Measurements from ENCODE around the gene PREX1. TPM values are rescaled to one million over a fixed set of nuclear protein-coding genes. Genes with fewer than 3 reads are reported as not detected.

The PREX1 gene
- total and polyA plus RNA-seq, 2 experiments from 2014 or later: 2.4 to 10.3 TPM

DNA sequence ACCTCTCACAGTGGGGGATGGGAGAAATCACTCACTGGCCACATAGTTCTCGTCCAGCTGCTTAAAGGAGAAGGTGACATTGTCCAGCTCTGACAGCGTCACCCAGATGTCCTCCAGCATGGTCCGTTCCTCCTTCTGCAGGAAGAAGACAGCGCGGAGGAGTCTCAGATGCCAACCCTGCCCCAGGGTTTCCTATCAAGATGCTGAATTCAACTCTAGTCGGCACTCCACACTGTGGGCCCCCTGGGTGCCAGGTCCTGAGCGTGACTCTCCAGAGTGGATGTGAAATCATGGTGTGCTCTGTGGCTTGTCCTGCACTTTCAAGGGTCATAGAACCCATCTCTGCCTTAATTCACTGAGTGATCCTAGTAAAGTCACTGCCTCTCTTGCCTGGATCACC lies 193.2 kb downstream of the PREX1 start (continued):
- TF ChIP-seq REST (IDR thresholded peaks at IDR 0.05; ENCODE audit: unreplicated experiment) (no peak), EZH2 (IDR thresholded peaks at IDR 0.05; ENCODE audit: low read depth, unreplicated experiment) (no peak), CTCF (conservative IDR thresholded peaks at IDR 0.05; ENCODE audit: low read depth in 2 of 2) (no peak), CREB1 (CRISPR knock-in tag; IDR thresholded peaks at IDR 0.05; ENCODE audit: low read depth) (no peak), ZNF331 (CRISPR knock-in tag; IDR thresholded peaks at IDR 0.05; ENCODE audit: low read depth) (no peak)

DNA sequence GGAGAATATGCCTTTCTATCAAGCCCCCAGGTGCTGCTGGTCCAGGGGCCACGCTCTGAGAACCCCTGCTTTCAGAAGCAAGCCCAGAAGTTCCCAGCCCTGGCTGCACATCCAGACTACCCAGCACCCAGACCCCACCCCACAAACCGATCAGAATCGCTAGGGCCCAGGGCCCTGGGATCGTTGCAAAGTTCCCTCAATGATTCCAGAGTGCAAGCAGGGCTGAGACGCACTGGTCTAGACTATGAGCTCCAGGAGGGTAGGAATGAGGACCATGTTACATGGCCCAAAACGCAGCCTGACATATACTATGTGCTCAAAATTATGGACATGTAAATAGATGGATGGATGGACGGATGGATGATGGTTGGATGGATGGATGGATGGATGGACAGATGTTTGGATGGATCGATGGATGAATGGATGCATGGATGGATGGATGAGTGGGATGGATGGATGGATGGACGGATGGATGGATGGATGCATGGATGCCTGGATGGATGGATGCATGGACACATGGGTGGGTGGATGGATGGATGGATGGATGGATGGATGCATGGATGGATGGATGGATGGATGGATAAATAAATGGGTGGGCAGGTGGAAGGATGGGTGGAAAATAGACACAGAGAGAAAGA lies 194.1 kb downstream of the PREX1 start:
- Mint-ChIP-seq H3K27me3 (ENCODE audit: insufficient read depth, low read depth, poor library complexity) (peaks cover 9% of the 10 kb centered on the region), H3K36me3 (ENCODE audit: low read depth) (no peaks in the 10 kb centered on the region), H3K4me1 (peaks cover 5% of the 10 kb centered on the region; the same call in 2 of the 3 replicates), H3K27ac (no peak overlapping the region), H3K9me3 (no peaks in the 10 kb centered on the region), H3K4me3 (no peak overlapping the region)
- no peaks in the 10 kb centered on the region for H3K27me3 ChIP-seq (ENCODE audit: insufficient read depth)
- H3K4me2 ChIP-seq: no peak overlapping the region
- DNase-seq (ENCODE audit: low spot score) (no peak), ATAC-seq (no peak)
- no peak overlapping the region for H3K4me3 ChIP-seq
- no peak overlapping the region for H3K27ac ChIP-seq (ENCODE audit: low read depth)
- no peak overlapping the region for H2AFZ ChIP-seq
- H3K79me2 ChIP-seq (replicated peaks; ENCODE audit: insufficient read depth): no peaks in the 10 kb centered on the region
- no peaks in the 10 kb centered on the region for H3K4me1 ChIP-seq (ENCODE audit: insufficient read depth)
- no peaks in the 10 kb centered on the region for H4K20me1 ChIP-seq (replicated peaks; ENCODE audit: insufficient read depth)
- H3F3A ChIP-seq (replicated peaks; ENCODE audit: low read depth): no peaks in the 10 kb centered on the region
- no peaks in the 10 kb centered on the region for H3K9me2 ChIP-seq (ENCODE audit: insufficient read depth)
- H3K36me3 ChIP-seq (ENCODE audit: insufficient read depth): no peaks in the 10 kb centered on the region
- TF ChIP-seq NANOG (IDR thresholded peaks at IDR 0.05; ENCODE audit: borderline replicate concordance): no peak
- TF ChIP-seq STAT1 (IDR thresholded peaks at IDR 0.05; ENCODE audit: unreplicated experiment): no peak
- no peak for TF ChIP-seq ZNF462 (CRISPR knock-in tag; IDR thresholded peaks at IDR 0.05)
- TF ChIP-seq JUNB (IDR thresholded peaks at IDR 0.05; ENCODE audit: unreplicated experiment): no peak
- no peak for TF ChIP-seq CREB1 (CRISPR knock-in tag; IDR thresholded peaks at IDR 0.05; ENCODE audit: low read depth)
- no peak for TF ChIP-seq ZNF331 (CRISPR knock-in tag; IDR thresholded peaks at IDR 0.05; ENCODE audit: low read depth)
- no peak for TF ChIP-seq CTCF (conservative IDR thresholded peaks at IDR 0.05; ENCODE audit: low read depth in 2 of 2)
- no peak for TF ChIP-seq ZNF114 (CRISPR knock-in tag; IDR thresholded peaks at IDR 0.05)
